T-helper 9 cell (primary cell): ENCODE results near the gene CNRIP1.
A peak's percentile ranks its signal among the peaks of the same experiment; 100 is the strongest.
"Not testable (repeated sequence)": the region's sequence is repeated elsewhere in the genome, so short reads cannot be mapped to it uniquely, and the experiment has no call there.

Source experiments
- DNase-seq: peaks from one replicate; pipeline ENCODE4 v3.0.0-alpha.2; 2020
- total RNA-seq, 2 donors: gene quantifications; one replicate each; lab custom pipeline; 2026; lab: John Stamatoyannopoulos, UW

CNRIP1 gene
- 0 reads per million in 2 donors for total RNA-seq

GRCh38 chr2:68319398-68320117, at the start of gene CNRIP1:
Gene CNRIP1, minus strand, starts transcription at chr2:68319949. Its CDS starts 549 bp downstream, at chr2:68319400.
- DNase-seq = no peak

- DNase-seq = no peak
Measured at GRCh38 chr2:68369337-68369734, 49.6 kb upstream of the CNRIP1 start.

GRCh38 chr2:68368654-68369336, 49.0 kb upstream of the CNRIP1 start:
- DNase-seq = no peak

- no peak for DNase-seq
Measured at GRCh38 chr2:68367953-68368653, 48.4 kb upstream of the CNRIP1 start.

- no peak for DNase-seq
Measured at GRCh38 chr2:68366083-68366560, 46.4 kb upstream of the CNRIP1 start.

GRCh38 chr2:68365087-68365486, 45.3 kb upstream of the CNRIP1 start, which contains the start of gene PLEK:
Gene PLEK, plus strand, starts transcription at chr2:68365282. Its CDS starts 70 bp downstream, at chr2:68365352.
- no peak for DNase-seq

GRCh38 chr2:68363721-68364120, 44.0 kb upstream of the CNRIP1 start:
- no peak for DNase-seq

GRCh38 chr2:68362749-68363148, 43.0 kb upstream of the CNRIP1 start:
- DNase-seq = no peak

- peak; percentile 73 for DNase-seq
Measured at GRCh38 chr2:68362069-68362468, 42.3 kb upstream of the CNRIP1 start.

GRCh38 chr2:68359889-68360288, 40.1 kb upstream of the CNRIP1 start:
- DNase-seq = no peak

- no peak for DNase-seq
Measured at GRCh38 chr2:68357605-68358337, 38.0 kb upstream of the CNRIP1 start.

- no peak for DNase-seq
Measured at GRCh38 chr2:68356599-68357239, 37.0 kb upstream of the CNRIP1 start.

GRCh38 chr2:68352651-68353391, 33.1 kb upstream of the CNRIP1 start:
- no peak for DNase-seq

- no peak for DNase-seq
Measured at GRCh38 chr2:68351997-68352396, 32.2 kb upstream of the CNRIP1 start.

- DNase-seq = not testable (repeated sequence)
Measured at GRCh38 chr2:68349091-68349490, 29.3 kb upstream of the CNRIP1 start.

GRCh38 chr2:68345129-68345875, 25.6 kb upstream of the CNRIP1 start:
- DNase-seq = no peak

- no peak for DNase-seq
Measured at GRCh38 chr2:68344031-68344430, 24.3 kb upstream of the CNRIP1 start.

GRCh38 chr2:68342470-68342869, 22.7 kb upstream of the CNRIP1 start:
- no peak for DNase-seq

GRCh38 chr2:68341583-68341982, 21.8 kb upstream of the CNRIP1 start:
- DNase-seq = no peak

GRCh38 chr2:68341062-68341329, 21.2 kb upstream of the CNRIP1 start:
- no peak for DNase-seq
